Fibroblast of villous mesenchyme (primary cell): ENCODE data around the gene MED17. TPM values are rescaled to one million over a fixed set of nuclear protein-coding genes. Genes with fewer than 3 reads are reported as not detected.

Experiments used
- DNase-seq: peaks from one replicate; pipeline ENCODE4 v3.0.0-alpha.2; 2010; ENCODE audit warnings: low read depth
- H3K4me3 ChIP-seq: 2 replicates; pipeline ENCODE4 v1.5.1; 2011; ENCODE audit warnings: low read depth, mild to moderate bottlenecking, low read length
- total RNA-seq: library from RNA; depleted of rRNA; stranded (reverse); fragments of >200 nt; gene quantifications from 2 replicates; pipeline ENCODE4 v1.2.3, GENCODE V29; 2012
- TF ChIP-seq, protein P1 (sequence below): IDR thresholded peaks from 2 replicates; pipeline ENCODE4 v1.5.1; 2012; ENCODE audit warnings: low read depth, mild to moderate bottlenecking, low read length; ENCODE audit not compliant: insufficient read depth

Gene MED17
- total RNA-seq, 1 donor, result 39.3 TPM

DNA sequence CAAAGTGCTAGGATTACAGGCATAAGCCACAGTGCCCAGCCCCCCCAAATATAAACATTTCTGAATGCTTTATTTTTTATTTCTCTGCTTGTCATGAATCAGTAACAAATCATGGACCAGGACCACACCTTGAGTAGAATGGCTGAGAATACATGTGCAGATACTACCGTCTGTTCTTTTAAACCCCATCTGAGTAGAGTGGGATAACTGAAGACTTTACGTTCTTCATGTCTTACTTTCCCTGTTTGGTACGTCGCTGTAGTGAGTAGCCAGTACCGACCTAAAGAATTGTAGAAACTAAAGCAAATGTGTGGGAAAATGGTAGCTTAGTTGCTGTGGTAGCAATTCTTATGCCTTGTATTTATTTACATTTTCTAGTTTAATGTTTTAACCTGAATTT lies 29.9 kb downstream of the MED17 start:
- TF ChIP-seq, protein P1, sequence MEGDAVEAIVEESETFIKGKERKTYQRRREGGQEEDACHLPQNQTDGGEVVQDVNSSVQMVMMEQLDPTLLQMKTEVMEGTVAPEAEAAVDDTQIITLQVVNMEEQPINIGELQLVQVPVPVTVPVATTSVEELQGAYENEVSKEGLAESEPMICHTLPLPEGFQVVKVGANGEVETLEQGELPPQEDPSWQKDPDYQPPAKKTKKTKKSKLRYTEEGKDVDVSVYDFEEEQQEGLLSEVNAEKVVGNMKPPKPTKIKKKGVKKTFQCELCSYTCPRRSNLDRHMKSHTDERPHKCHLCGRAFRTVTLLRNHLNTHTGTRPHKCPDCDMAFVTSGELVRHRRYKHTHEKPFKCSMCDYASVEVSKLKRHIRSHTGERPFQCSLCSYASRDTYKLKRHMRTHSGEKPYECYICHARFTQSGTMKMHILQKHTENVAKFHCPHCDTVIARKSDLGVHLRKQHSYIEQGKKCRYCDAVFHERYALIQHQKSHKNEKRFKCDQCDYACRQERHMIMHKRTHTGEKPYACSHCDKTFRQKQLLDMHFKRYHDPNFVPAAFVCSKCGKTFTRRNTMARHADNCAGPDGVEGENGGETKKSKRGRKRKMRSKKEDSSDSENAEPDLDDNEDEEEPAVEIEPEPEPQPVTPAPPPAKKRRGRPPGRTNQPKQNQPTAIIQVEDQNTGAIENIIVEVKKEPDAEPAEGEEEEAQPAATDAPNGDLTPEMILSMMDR, result no peak
- H3K4me3 ChIP-seq, result no peak overlapping the region
- DNase-seq, result no peak

GRCh38 chr11:93814966-93815633 lies 31.0 kb downstream of the MED17 start:
- no peak for DNase-seq
- no peak overlapping the region for H3K4me3 ChIP-seq
- TF ChIP-seq, protein P1, result no peak

DNA sequence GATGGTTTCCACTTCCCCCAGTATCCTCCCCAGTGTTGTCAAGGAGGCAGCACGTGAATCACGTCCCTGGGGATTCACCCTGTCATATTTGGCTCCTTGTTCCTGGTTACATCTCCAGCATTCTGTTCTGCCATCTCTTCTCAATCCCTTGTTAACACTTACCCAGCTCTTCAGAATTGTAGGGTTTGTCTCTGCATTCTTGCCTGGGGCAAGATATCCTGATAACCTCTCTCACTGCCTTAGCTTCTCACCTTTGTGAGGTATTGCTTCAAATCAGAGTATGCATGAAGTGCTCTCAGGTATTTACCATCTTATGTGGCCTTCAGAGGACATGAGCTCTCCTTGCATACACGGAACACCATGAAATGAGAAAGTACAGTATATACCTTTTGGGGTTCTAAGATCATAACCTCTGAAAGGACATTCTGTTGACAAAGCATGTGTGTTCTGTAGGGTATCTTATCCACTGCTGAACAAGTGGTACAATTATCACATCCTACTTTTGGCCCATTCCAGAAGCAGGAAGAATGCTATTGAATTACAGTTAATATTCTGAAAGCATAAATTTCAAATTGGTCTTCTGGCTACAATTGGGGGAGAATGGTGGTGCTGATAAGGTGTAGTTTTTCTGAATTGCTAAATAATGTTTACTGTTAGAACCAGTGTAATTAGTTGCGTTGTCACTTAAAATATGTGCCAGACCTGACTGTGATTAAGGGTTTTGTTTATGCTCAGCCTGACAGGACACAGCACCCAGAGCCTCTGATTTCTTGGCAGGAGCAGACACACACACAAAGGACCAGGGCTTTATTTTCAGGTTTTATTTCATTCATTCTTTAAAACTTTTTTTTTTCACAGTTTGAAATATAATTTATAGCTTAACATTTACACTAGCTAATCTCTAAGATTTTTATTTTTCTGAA lies 33.6 kb downstream of the MED17 start:
- DNase-seq, result no peak
- no peak overlapping the region for H3K4me3 ChIP-seq
- TF ChIP-seq, protein P1, result no peak

DNA sequence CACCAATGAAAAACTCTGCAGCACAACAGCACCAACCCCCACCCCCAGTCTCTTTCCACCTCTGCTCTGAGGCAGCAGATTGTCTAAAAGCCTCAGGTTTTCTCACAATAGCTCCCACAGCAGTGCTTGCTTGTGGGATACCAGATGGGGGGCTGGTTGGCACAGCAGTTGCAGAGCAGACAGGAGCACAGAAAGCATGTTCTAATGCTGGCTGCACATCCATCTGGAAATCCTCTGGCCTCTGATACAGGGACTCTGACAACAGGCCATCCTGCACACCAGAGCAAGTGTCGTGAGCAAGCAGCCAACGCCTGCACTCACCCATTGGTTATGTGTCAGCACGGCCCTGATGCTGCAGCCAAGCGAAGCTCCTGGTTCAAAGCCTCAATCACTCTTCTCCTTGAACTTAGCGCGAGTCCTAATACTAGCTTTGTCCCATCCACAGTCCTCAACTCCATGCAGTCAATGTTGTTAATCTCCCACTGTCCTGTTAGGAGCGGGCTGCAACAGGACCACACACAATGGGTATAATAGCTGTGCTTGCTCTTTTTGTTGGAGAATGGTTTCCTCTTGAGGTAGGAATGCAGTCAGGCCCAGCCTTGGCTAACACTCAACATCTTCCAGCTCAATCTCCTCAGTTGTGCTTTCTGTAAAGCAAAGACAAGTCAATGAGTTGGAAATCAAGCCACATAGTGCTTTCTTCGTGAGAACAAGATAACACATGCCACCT lies 36.0 kb downstream of the MED17 start:
- no peak for DNase-seq
- TF ChIP-seq, protein P1, result no peak

DNA sequence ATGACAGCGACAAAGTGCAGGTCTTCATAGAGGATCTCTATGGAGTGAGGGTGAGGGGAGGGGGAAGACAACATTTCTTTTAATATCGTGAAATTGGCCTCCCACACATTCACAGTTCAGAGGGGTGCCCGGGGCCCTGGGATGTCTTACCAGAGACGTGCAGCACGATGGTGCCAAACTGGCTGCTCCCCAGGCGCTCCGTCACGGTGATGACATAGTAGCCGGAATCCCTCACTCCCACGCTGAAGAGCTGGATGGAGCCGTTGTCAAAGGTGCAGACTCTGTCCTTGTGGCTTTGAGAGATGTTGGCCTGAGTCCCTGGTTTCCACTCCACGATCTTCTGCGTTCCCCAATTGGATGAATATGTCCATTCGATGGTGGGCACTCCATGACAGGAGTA lies 36.8 kb downstream of the MED17 start:
- no peak for DNase-seq
- no peak overlapping the region for H3K4me3 ChIP-seq
- TF ChIP-seq, protein P1, result no peak

More for the DNA sequence above, 36.0 kb downstream of the MED17 start:
- no peak overlapping the region for H3K4me3 ChIP-seq

DNA sequence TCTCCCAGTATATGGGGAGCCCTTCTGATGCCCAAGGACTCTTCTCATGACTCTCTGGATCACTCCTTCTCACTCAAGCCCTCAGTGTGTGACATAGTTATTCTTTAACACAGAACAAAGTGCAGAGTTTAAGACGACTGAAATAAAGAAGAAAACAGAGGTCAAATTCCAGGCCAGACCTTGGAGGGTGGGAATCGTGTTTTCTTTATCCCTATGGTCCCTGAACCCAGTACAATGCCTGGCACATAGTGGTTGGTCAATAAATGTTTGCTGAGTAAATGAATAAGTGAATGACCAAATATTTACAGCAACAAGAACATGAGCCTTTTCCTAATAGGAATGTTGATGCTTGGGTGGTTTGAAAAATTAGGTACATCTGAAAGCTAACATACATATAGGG lies 37.5 kb downstream of the MED17 start:
- H3K4me3 ChIP-seq, result no peak overlapping the region
- TF ChIP-seq, protein P1, result no peak
- no peak for DNase-seq
